ENCODE results near the gene OR52B2.

DNA sequence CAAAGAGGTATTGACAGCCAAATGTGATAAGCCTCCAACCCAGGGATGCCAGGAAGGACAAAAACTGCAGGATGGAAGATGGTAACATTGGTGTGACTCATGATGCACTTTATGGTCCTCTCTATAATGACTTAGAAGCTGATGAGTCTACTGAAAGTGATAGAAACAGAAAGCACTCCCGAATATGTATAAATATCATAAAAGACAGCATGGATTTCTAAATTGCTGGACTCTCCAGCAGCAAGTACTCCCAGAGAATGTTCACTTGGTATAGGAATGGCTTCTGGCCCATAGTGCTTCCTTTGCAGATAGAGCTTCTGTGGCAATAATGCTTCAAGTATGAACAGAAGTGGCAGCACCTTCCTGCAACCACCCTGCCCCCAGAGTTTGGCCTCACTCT lies at the start of gene OR52B2:
- TF ChIP-seq EZH2 (IDR thresholded peaks at IDR 0.05) (no peak), POLR2AphosphoS5 (IDR thresholded peaks at IDR 0.05; ENCODE audit: borderline replicate concordance, low read depth, low read length) (no peak), FOXP2 (optimal IDR thresholded peaks at IDR 0.05; ENCODE audit: control extremely low read depth, extremely low read length, insufficient read depth) (no peak)
